Dermis lymphatic vessel endothelial cell (primary cell): ENCODE measurements around the gene BAHD1. TPM values are rescaled to one million over a fixed set of nuclear protein-coding genes. Genes with fewer than 3 reads are reported as not detected.

ENCODE experiments used
- total RNA-seq: library from RNA; depleted of rRNA; stranded (reverse); fragments of >200 nt; gene quantifications from 2 replicates; pipeline ENCODE4 v1.2.1, GENCODE V29; 2014

Gene BAHD1
- total RNA-seq, result 6.3 and 7.6 TPM in 2 replicates

GRCh38 chr15:40440743-40441564, at the start of gene BAHD1:
Gene BAHD1, plus strand, starts transcription at chr15:40440953. Its CDS starts 17,512 bp downstream, at chr15:40458465.

GRCh38 chr15:40405501-40406381, 35.0 kb upstream of the BAHD1 start, which contains the start of gene IVD:
Gene IVD, plus strand, starts transcription at chr15:40405795. Its CDS starts 33 bp downstream, at chr15:40405828.

GRCh38 chr15:40470423-40471104, 29.8 kb downstream of the BAHD1 start, which contains the start of gene CHST14:
Gene CHST14, plus strand, starts transcription at chr15:40470984. Its CDS starts 230 bp downstream, at chr15:40471214.

Other genes with a start within 250 kb of the BAHD1 start
- gene PAK6, start 201.9 kb upstream of the BAHD1 start, total RNA-seq, result not detected in 2 replicates
- gene ANKRD63, start 157.9 kb upstream of the BAHD1 start, total RNA-seq, result not detected in 2 replicates
- 0.11 TPM in 1 of 2 replicates, not detected in the other for gene PLCB2, start 133.0 kb upstream of the BAHD1 start, total RNA-seq
- gene INAFM2, start 117.3 kb upstream of the BAHD1 start, total RNA-seq, result 17.6 and 28.2 TPM in 2 replicates
- 11.8 and 12.4 TPM in 2 replicates for gene CCDC9B, start 100.0 kb upstream of the BAHD1 start, total RNA-seq
- gene PHGR1, start 89.9 kb upstream of the BAHD1 start, total RNA-seq, result not detected in 2 replicates
- gene DISP2, start 82.7 kb upstream of the BAHD1 start, total RNA-seq, result under 0.01 and 0.09 TPM in 2 replicates
- 11.2 and 12.3 TPM in 2 replicates for gene KNSTRN, start 58.2 kb upstream of the BAHD1 start, total RNA-seq
- gene IVD, start 35.2 kb upstream of the BAHD1 start, total RNA-seq, result 28.6 and 38.5 TPM in 2 replicates
- 5.1 and 6.3 TPM in 2 replicates for gene CHST14, start 30.0 kb downstream of the BAHD1 start, total RNA-seq
- 18.5 and 26.5 TPM in 2 replicates for gene CCDC32, start 124.1 kb downstream of the BAHD1 start, total RNA-seq
- gene RPUSD2, start 128.3 kb downstream of the BAHD1 start, total RNA-seq, result 8.8 and 9.9 TPM in 2 replicates
- gene KNL1, start 153.3 kb downstream of the BAHD1 start, total RNA-seq, result 3.7 and 4.5 TPM in 2 replicates